ENCODE results near the gene RGS11. TPM values are rescaled to one million over a fixed set of nuclear protein-coding genes. Genes with fewer than 3 reads are reported as not detected.

RGS11 gene
- polyA plus RNA-seq, 1 donor from 2014 or later = 3.5 TPM

GRCh38 chr16:272633-273546 is 2.9 kb downstream of the RGS11 start:
- no peaks in the 10 kb centered on the region for H3K36me3 ChIP-seq (ENCODE audit: insufficient read depth, low read length)
- no peak overlapping the region for H3K9ac ChIP-seq (ENCODE audit: low read length)
- H2AFZ ChIP-seq (ENCODE audit: low read depth, low read length) = no peak overlapping the region
- no peaks in the 10 kb centered on the region for H3K9me2 ChIP-seq (ENCODE audit: insufficient read depth, low read length)
- TF ChIP-seq RAD21 (conservative IDR thresholded peaks at IDR 0.05) (no peak), EZH2 (IDR thresholded peaks at IDR 0.05; ENCODE audit: borderline replicate concordance, insufficient read depth, low read length, poor library complexity, severe bottlenecking) (no peak), TAF1 (IDR thresholded peaks at IDR 0.05; ENCODE audit: low read depth) (no peak), EP300 (conservative IDR thresholded peaks at IDR 0.05; ENCODE audit: poor library complexity, severe bottlenecking) (no peak), REST (IDR thresholded peaks at IDR 0.05; ENCODE audit: borderline replicate concordance) (no peak), MXI1 (conservative IDR thresholded peaks at IDR 0.05; ENCODE audit: poor library complexity, severe bottlenecking) (no peak), SMC3 (conservative IDR thresholded peaks at IDR 0.05; ENCODE audit: poor library complexity) (no peak), CTCF (IDR thresholded peaks at IDR 0.05; ENCODE audit: poor library complexity, severe bottlenecking) (no peak), POLR2AphosphoS5 (IDR thresholded peaks at IDR 0.05) (no peak)
- H3F3A ChIP-seq (ENCODE audit: insufficient read depth, low read length, poor library complexity, severe bottlenecking) = no peaks in the 10 kb centered on the region
- no peaks in the 10 kb centered on the region for H3K9me3 ChIP-seq (ENCODE audit: low read length)
- peaks cover 21% of the 10 kb centered on the region for H3K27me3 ChIP-seq (ENCODE audit: insufficient read depth, low read depth, low read length)
- no peaks in the 10 kb centered on the region for H4K20me1 ChIP-seq (ENCODE audit: insufficient read depth)
- no peak overlapping the region for H3K4me3 ChIP-seq (ENCODE audit: low read length)
- H3K4me2 ChIP-seq (ENCODE audit: low read length) = no peak overlapping the region
- H3K27ac ChIP-seq (ENCODE audit: low read length) = no peak overlapping the region
- H3K79me2 ChIP-seq (replicated peaks; ENCODE audit: insufficient read depth, low read length) = no peaks in the 10 kb centered on the region

GRCh38 chr16:270381-271255 is 5.1 kb downstream of the RGS11 start:
- H3K9ac ChIP-seq (ENCODE audit: low read length) = no peak overlapping the region
- H3K9me2 ChIP-seq (ENCODE audit: insufficient read depth, low read length) = no peaks in the 10 kb centered on the region
- H3K79me2 ChIP-seq (replicated peaks; ENCODE audit: insufficient read depth, low read length) = no peaks in the 10 kb centered on the region
- no peaks in the 10 kb centered on the region for H3K9me3 ChIP-seq (ENCODE audit: low read length)
- H3K27me3 ChIP-seq (ENCODE audit: insufficient read depth, low read depth, low read length) = peaks cover 13% of the 10 kb centered on the region
- H3K4me2 ChIP-seq (ENCODE audit: low read length) = no peak overlapping the region
- H3K27ac ChIP-seq (ENCODE audit: low read length) = no peak overlapping the region
- H3F3A ChIP-seq (ENCODE audit: insufficient read depth, low read length, poor library complexity, severe bottlenecking) = no peaks in the 10 kb centered on the region
- H4K20me1 ChIP-seq (ENCODE audit: insufficient read depth) = no peaks in the 10 kb centered on the region
- TF ChIP-seq RAD21 (conservative IDR thresholded peaks at IDR 0.05) (no peak), TAF1 (IDR thresholded peaks at IDR 0.05; ENCODE audit: low read depth) (no peak), REST (IDR thresholded peaks at IDR 0.05; ENCODE audit: borderline replicate concordance) (no peak), MXI1 (conservative IDR thresholded peaks at IDR 0.05; ENCODE audit: poor library complexity, severe bottlenecking) (no peak), SMC3 (conservative IDR thresholded peaks at IDR 0.05; ENCODE audit: poor library complexity) (no peak), EP300 (conservative IDR thresholded peaks at IDR 0.05; ENCODE audit: poor library complexity, severe bottlenecking) (no peak), POLR2AphosphoS5 (IDR thresholded peaks at IDR 0.05) (no peak), EZH2 (IDR thresholded peaks at IDR 0.05; ENCODE audit: borderline replicate concordance, insufficient read depth, low read length, poor library complexity, severe bottlenecking) (no peak), CTCF (IDR thresholded peaks at IDR 0.05; ENCODE audit: poor library complexity, severe bottlenecking) (no peak)
- no peak overlapping the region for H3K4me3 ChIP-seq (ENCODE audit: low read length)
- H3K36me3 ChIP-seq (ENCODE audit: insufficient read depth, low read length) = no peaks in the 10 kb centered on the region
- H2AFZ ChIP-seq (ENCODE audit: low read depth, low read length) = no peak overlapping the region

Data from neural cell (in vitro differentiated cells).